NCI-H2081 treated with DMSO at 0.1 percent for 48 hours (cell line): ENCODE data around the gene PALLD.

Source experiments
- DNase-seq: peaks from one replicate; lab custom pipeline; 2025; lab: John Stamatoyannopoulos, UW

PALLD gene

GRCh38 chr4:168527560-168527959, 30.7 kb downstream of the PALLD start:
- DNase-seq = no peak

GRCh38 chr4:168528131-168528949, 31.5 kb downstream of the PALLD start:
- DNase-seq = no peak

DNA sequence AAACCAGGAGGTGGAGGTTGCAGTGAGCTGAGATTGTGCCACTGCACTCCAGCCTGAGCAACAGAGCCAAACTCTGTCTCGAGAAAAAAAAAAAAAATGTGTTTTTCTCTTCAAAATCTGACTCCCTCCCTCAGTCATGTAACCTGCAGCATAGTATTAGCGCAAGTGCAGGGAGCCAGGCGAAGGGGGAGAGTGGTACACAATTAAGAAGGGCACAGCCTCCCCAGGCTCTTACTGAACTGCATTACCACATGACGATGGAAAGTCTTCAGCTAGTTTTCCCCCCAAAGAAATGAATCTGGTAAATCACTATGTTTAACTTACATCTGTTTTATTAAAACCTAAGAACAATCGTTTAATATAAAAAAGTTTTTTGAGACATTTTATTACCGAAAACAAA, 32.4 kb downstream of the PALLD start:
- DNase-seq = no peak

DNA sequence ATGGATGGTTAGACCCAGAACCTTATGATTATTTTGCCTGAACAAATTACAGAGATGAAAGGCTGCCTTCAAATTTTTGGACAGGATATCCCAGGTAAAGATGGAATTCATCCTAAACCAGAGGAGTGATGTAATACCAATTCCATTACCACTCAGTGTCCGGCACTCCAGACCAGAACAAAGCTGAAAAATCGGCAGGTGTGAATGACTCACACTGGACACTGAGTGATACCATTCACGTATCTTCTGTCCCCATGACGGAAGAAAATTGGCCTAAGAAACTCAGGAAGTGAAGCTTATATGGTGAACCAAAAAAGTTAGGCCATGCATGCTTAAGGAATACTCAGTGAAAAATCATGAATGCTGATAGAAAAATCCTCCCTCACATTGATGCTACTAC, 34.5 kb downstream of the PALLD start:
- no peak for DNase-seq

- DNase-seq = no peak
Measured at GRCh38 chr4:168534535-168534934, 37.7 kb downstream of the PALLD start.

- DNase-seq = no peak
Measured at GRCh38 chr4:168535689-168536088, 38.8 kb downstream of the PALLD start.

GRCh38 chr4:168536448-168536847, 39.6 kb downstream of the PALLD start:
- no peak for DNase-seq

- no peak for DNase-seq
Measured at GRCh38 chr4:168537086-168537485, 40.2 kb downstream of the PALLD start.

DNA sequence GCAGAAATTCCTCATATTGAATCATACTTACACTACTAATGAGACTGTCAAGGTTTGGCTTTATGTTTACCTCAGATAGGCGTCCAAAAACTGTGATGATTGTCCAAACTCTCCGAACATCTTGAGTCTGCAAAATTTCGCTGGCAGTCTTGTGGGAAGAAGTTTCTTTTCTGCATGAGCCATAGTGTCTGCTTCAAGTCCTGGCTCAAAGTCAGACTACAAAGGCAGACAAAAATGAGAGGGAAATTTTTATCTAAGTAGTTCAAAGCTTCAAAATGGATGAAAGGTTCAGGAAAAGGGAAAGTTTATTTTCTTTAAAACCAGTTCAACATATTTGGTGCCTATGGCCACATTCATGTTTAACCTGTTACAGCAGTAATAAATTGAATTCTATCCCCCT, 40.7 kb downstream of the PALLD start:
- DNase-seq = no peak

- no peak for DNase-seq
Measured at GRCh38 chr4:168538632-168539031, 41.8 kb downstream of the PALLD start.

- DNase-seq = no peak
Measured at GRCh38 chr4:168540086-168540485, 43.2 kb downstream of the PALLD start.

GRCh38 chr4:168540503-168541265, 43.8 kb downstream of the PALLD start:
- DNase-seq = no peak

DNA sequence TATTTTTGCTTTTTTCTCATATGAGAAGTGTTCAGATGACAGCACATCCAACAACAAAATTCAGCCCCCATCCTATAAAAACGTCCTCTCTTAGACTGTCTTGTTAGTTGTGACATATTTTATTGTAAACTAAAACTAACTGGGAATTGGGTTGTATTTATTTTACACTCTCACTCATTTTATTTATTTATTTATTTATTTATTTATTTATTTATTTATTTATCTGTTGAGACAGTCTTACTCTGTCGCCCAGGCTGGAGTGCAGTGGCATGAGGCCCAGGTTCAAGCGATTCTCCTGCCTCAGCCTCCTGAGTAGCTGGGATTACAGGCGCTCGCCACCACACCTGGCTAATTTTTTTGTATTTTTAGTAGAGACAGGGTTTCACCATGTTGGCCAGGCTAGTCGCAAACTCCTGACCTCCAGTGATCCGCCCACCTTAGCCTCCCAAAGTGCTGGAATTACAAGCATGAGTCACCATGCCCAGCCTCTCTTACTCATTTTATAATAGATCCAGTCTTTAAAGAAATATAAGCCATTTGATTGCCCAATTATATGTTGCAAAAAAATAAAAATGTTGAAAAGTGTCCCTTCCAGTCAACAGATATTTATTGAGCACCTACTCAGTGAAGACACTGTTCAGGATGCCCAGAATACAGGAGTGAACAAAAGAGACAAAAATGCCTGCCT, 44.6 kb downstream of the PALLD start:
- no peak for DNase-seq

- no peak for DNase-seq
Measured at GRCh38 chr4:168549143-168549542, 52.3 kb downstream of the PALLD start.

GRCh38 chr4:168550064-168550766, 53.4 kb downstream of the PALLD start:
- DNase-seq = no peak

GRCh38 chr4:168551211-168551610, 54.4 kb downstream of the PALLD start:
- DNase-seq = no peak

GRCh38 chr4:168551945-168552695, 55.3 kb downstream of the PALLD start:
- no peak for DNase-seq

GRCh38 chr4:168553714-168554370, 57.0 kb downstream of the PALLD start:
- DNase-seq = no peak

GRCh38 chr4:168555437-168555836, 58.6 kb downstream of the PALLD start:
- DNase-seq = no peak

DNA sequence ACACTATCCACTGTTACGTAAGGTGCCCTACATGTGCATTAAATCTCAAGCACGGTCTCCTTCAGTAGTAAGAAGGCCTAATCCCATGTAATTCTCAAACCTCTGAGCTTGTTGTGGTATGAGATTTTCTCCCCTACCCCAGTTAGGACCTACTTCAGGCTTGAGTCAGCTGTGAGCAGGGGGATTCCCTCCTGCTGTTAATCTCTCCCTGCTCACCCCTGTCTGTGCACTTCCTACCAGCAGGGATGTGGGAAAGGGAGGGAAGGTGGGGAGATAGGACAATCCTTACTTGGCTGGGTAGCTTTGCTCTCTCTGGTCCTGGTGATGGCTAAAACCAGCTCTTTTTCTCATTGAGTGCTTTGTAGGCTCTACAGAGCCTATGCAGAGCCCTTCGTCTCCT, 60.8 kb downstream of the PALLD start:
- no peak for DNase-seq

- DNase-seq = no peak
Measured at GRCh38 chr4:168558599-168558998, 61.7 kb downstream of the PALLD start.
